Measurements from ENCODE around the gene PHYHD1. TPM values are rescaled to one million over a fixed set of nuclear protein-coding genes. Genes with fewer than 3 reads are reported as not detected.

Gene PHYHD1
- total and polyA plus RNA-seq, 2 of the 13 experiments (the other 11 are each of a cell fraction or from before 2014, with no cell fraction given) = 10.6 to 25.3 TPM

- TF ChIP-seq ZNF414 (CRISPR knock-in tag; IDR thresholded peaks at IDR 0.05) (peak; percentile 90; the same call in 1 of the 2 replicates), ZFYVE20 (CRISPR knock-in tag; IDR thresholded peaks at IDR 0.05; ENCODE audit: borderline replicate concordance, low read depth) (no peak), ZNF343 (CRISPR knock-in tag; IDR thresholded peaks at IDR 0.05) (peak; percentile 89), CBX1 (IDR thresholded peaks at IDR 0.05; ENCODE audit: low read depth) (no peak), SNAI1 (CRISPR knock-in tag; IDR thresholded peaks at IDR 0.05; ENCODE audit: borderline replicate concordance) (0 out of 2 replicates have a peak, but pooled peaks have one; percentile 63), FUBP1 (CRISPR knock-in tag; IDR thresholded peaks at IDR 0.05; ENCODE audit: borderline replicate concordance) (no peak), CEBPB (IDR thresholded peaks at IDR 0.05; ENCODE audit: borderline replicate concordance, low read depth, low read length) (0 out of 2 replicates have a peak, but pooled peaks have one; percentile 15), GLMP (CRISPR knock-in tag; IDR thresholded peaks at IDR 0.05; ENCODE audit: borderline replicate concordance) (no peak), NCOA1 (CRISPR knock-in tag; IDR thresholded peaks at IDR 0.05) (0 out of 2 replicates have a peak, but pooled peaks have one; percentile 35), ZNF883 (CRISPR knock-in tag; IDR thresholded peaks at IDR 0.05; ENCODE audit: not compliant biosample characterization) (no peak), YY1 (IDR thresholded peaks at IDR 0.05; ENCODE audit: insufficient read depth, insufficient replicate concordance, low read depth, low read length) (peak; percentile 98), ZNF577 (CRISPR knock-in tag; IDR thresholded peaks at IDR 0.05; ENCODE audit: borderline replicate concordance, low read depth) (no peak), GABPA (IDR thresholded peaks at IDR 0.05; ENCODE audit: low read depth, low read length) (no peak), GABPA (CRISPR knock-in tag; IDR thresholded peaks at IDR 0.05; ENCODE audit: low read depth) (no peak), FLYWCH1 (CRISPR knock-in tag; IDR thresholded peaks at IDR 0.05) (no peak), TP53 (CRISPR knock-in tag; conservative IDR thresholded peaks at IDR 0.05) (peak; percentile 82; the same call in 1 of the 2 replicates), ZSCAN31 (CRISPR knock-in tag; IDR thresholded peaks at IDR 0.05; ENCODE audit: low read depth) (no peak; the same call in 1 of the 2 replicates), ZNF24 (IDR thresholded peaks at IDR 0.05) (no peak), IKZF1 (IDR thresholded peaks at IDR 0.05) (no peak), SOX6 (IDR thresholded peaks at IDR 0.05) (no peak), SOX6 (CRISPR knock-in tag; IDR thresholded peaks at IDR 0.05) (no peak; the same call in 1 of the 2 replicates), SMYD3 (CRISPR knock-in tag; IDR thresholded peaks at IDR 0.05) (no peak), ZNF580 (CRISPR knock-in tag; IDR thresholded peaks at IDR 0.05; ENCODE audit: borderline replicate concordance, low read depth) (peak; percentile 87; the same call in 1 of the 2 replicates), SMC3 (IDR thresholded peaks at IDR 0.05; ENCODE audit: low read length) (no peak), ZNF816 (CRISPR knock-in tag; IDR thresholded peaks at IDR 0.05; ENCODE audit: borderline replicate concordance) (peak; percentile 67; the same call in 1 of the 2 replicates), GPBP1L1 (CRISPR knock-in tag; IDR thresholded peaks at IDR 0.05) (no peak)
Measured at GRCh38 chr9:128947527-128948301, 26.9 kb downstream of the PHYHD1 start, which contains the start of the genes DOLK and NUP188 (continued).
